ENCODE measurements around the gene PECR. TPM values are rescaled to one million over a fixed set of nuclear protein-coding genes. Genes with fewer than 3 reads are reported as not detected.

The PECR gene
- total RNA-seq, 2 experiments from 2014 or later: 28.2 to 29.4 TPM

Other genes starting within 250 kb of the PECR start
- gene MREG, start 68.3 kb downstream of the PECR start, total RNA-seq: 1 to 10 TPM; 7.0 to 8.5 TPM
- gene TMEM169, start 110 bp upstream of the PECR start, total RNA-seq: 1 to 10 TPM; 1.1 to 2.0 TPM
- gene XRCC5, start 27.5 kb upstream of the PECR start, total RNA-seq: 100 to 1,000 TPM; 268 to 273 TPM

All from activated naive CD8-positive, alpha-beta T cell treated with anti-CD3 and anti-CD28 coated beads, Interleukin-2, amount 10 ng/mL, durations not matched to agents 7 days and 5 days (primary cell).